A549 (cell line): Measurements from ENCODE around the gene PKP4. TPM values are rescaled to one million over a fixed set of nuclear protein-coding genes. Genes with fewer than 3 reads are reported as not detected.

Source experiments
- ATAC-seq, 2 experiments: fragments of 200-7000 bp in 1 of 2; fragments of >200 bp in 1 of 2; cut with Nextera tagmentation in 1 of 2; cut with Tn5 transposase in 1 of 2; 3 replicates each; pipeline versions ENCODE4 v1.8.0 to v1.9.1; 2018 to 2020; ENCODE audit warnings: mild to moderate bottlenecking in 1 of 2, moderate library complexity in 1 of 2
- CTCF ChIA-PET: fragments of 300-600 bp; sonication (Branson Sonifier 250); formaldehyde crosslinking; extraction: SDS; loops from one replicate; lab custom pipeline; 2021; ENCODE audit warnings: antibody characterized with exemption, inconsistent platforms; lab: Yijun Ruan, JAX
- POLR2A ChIA-PET: fragments of 350-600 bp; formaldehyde crosslinking; extraction: SDS; loops from one replicate; lab custom pipeline; 2021; ENCODE audit warnings: antibody characterized with exemption, inconsistent platforms; lab: Yijun Ruan, JAX
- DNase-seq, 2 experiments: peaks; one replicate each; pipeline versions ENCODE4 v3.0.0 to v3.0.0-alpha.2; 2011 to 2016; ENCODE audit warnings: low read depth in 1 of 2, low spot score in 1 of 2
- FAIRE-seq: peaks from 2 replicates; lab custom pipeline; 2011; peaks lifted over from hg19 to GRCh38; lab: Jason Lieb, UNC
- H3K27ac ChIP-seq, 2 experiments: fragments of >200 bp; sonication (Bioruptor Twin); formaldehyde crosslinking; 3 replicates each; pipeline ENCODE4 v1.5.1; 2016 to 2017
- H3K4me1 ChIP-seq: fragments of >200 bp; sonication (Bioruptor Twin); formaldehyde crosslinking; 3 replicates; pipeline ENCODE4 v1.6.1; 2016
- H3K4me2 ChIP-seq: fragments of >200 bp; sonication (Bioruptor Twin); formaldehyde crosslinking; 3 replicates; pipeline ENCODE4 v1.6.1; 2016
- H3K4me3 ChIP-seq: fragments of >200 bp; sonication (Bioruptor Twin); formaldehyde crosslinking; 3 replicates; pipeline ENCODE4 v1.5.1; 2016
- H3K9me3 ChIP-seq: fragments of >200 bp; sonication (Bioruptor Twin); formaldehyde crosslinking; 3 replicates; pipeline ENCODE4 v1.6.1; 2016
- EHF ChIP-seq: fragments of 250-450 bp; sonication (Bioruptor Pico); IDR thresholded peaks from 2 replicates; pipeline ENCODE4 v1.5.0; 2020; ENCODE audit warnings: mild to moderate bottlenecking
- EP300 ChIP-seq, 2 experiments: fragments of >200 bp; sonication (Bioruptor Twin); formaldehyde crosslinking; IDR thresholded peaks; 2 replicates in 1 of 2; 3 replicates in 1 of 2; pipeline ENCODE4 v1.6.1; 2016 to 2017
- ESRRA ChIP-seq: fragments of 150-350 bp; IDR thresholded peaks from 2 replicates; pipeline ENCODE4 v1.6.1; 2014; ENCODE audit warnings: mild to moderate bottlenecking, low read length, borderline replicate concordance
- FOSL2 ChIP-seq, 2 experiments: fragments of 450-650 bp in 1 of 2; fragments of >200 bp in 1 of 2; sonication (Bioruptor Twin) in 1 of 2; formaldehyde crosslinking; IDR thresholded peaks; 2 replicates each; pipeline versions ENCODE4 v1.5.0 to v1.6.1; 2016 to 2020; ENCODE audit warnings: mild to moderate bottlenecking in 1 of 2, moderate library complexity in 1 of 2
- HDAC2 ChIP-seq: fragments of 200-600 bp; sonication (generic); IDR thresholded peaks from 2 replicates; pipeline ENCODE4 v1.6.1; 2016
- HOXA7 ChIP-seq: fragments of 250-450 bp; sonication (Bioruptor Pico); IDR thresholded peaks from 2 replicates; pipeline ENCODE4 v1.5.0; 2020; ENCODE audit warnings: mild to moderate bottlenecking, moderate library complexity
- HOXB13 ChIP-seq: fragments of 250-450 bp; sonication (Bioruptor Pico); IDR thresholded peaks from 2 replicates; pipeline ENCODE4 v1.5.0; 2020; ENCODE audit warnings: low read depth, mild to moderate bottlenecking, moderate library complexity
- JUN ChIP-seq, 2 experiments: fragments of >200 bp; sonication (Bioruptor Twin); formaldehyde crosslinking; IDR thresholded peaks; 2 replicates in 1 of 2; 3 replicates in 1 of 2; pipeline ENCODE4 v1.6.1; 2016 to 2017
- JUNB ChIP-seq: fragments of >200 bp; sonication (Bioruptor Twin); formaldehyde crosslinking; IDR thresholded peaks from 2 replicates; pipeline ENCODE4 v1.6.1; 2016
- KDM1A ChIP-seq: fragments of 200-600 bp; sonication (generic); IDR thresholded peaks from 2 replicates; pipeline ENCODE4 v1.6.1; 2016; ENCODE audit warnings: low read depth, mild to moderate bottlenecking
- KDM5A ChIP-seq: fragments of 200-600 bp; sonication (generic); IDR thresholded peaks from 2 replicates; pipeline ENCODE4 v1.6.1; 2016; ENCODE audit warnings: antibody characterized with exemption, mild to moderate bottlenecking
- MAZ ChIP-seq: fragments of 150-350 bp; IDR thresholded peaks from 2 replicates; pipeline ENCODE4 v1.6.1; 2014; ENCODE audit warnings: antibody characterized with exemption, low read depth, low read length, borderline replicate concordance
- NFE2L2 ChIP-seq: fragments of 150-350 bp; conservative IDR thresholded peaks from 2 replicates; pipeline ENCODE4 v1.6.1; 2014; ENCODE audit warnings: low read length
- NR3C1 ChIP-seq: fragments of >200 bp; sonication (Bioruptor Twin); formaldehyde crosslinking; IDR thresholded peaks from 3 replicates; pipeline ENCODE4 v1.6.1; 2017
- POLR2A ChIP-seq: IDR thresholded peaks from 2 replicates; pipeline ENCODE4 v1.6.1; 2012; ENCODE audit warnings: mild to moderate bottlenecking, low read length
- RFX5 ChIP-seq: fragments of 450-650 bp; IDR thresholded peaks from 2 replicates; pipeline ENCODE4 v1.7.1; 2014; ENCODE audit warnings: antibody characterized with exemption, mild to moderate bottlenecking, moderate library complexity
- WGBS: methylation state at CpG from one replicate; pipeline ENCODE4 v1.1.6; 2017; ENCODE audit errors: missing lambda C conversion rate; 5-methylcytosine and 5-hydroxymethylcytosine counted together
- polyA plus RNA-seq, 4 experiments: library from polyadenylated mRNA; depleted of rRNA in 3 of 4; stranded (reverse); fragments of >200 nt; fragmentation: RNase III in 1 of 4; extraction: RNeasy Plus Mini Kit Qiagen cat#74134 plus additional on column Dnase treatment in 1 of 4; gene quantifications; 2 replicates in 3 of 4; 3 replicates in 1 of 4; pipeline ENCODE4 v1.2.3, GENCODE V29; 2011 to 2017
- TF ChIP-seq, protein P1 (sequence below): IDR thresholded peaks from 2 replicates; pipeline ENCODE4 v1.6.1; 2012
- TF ChIP-seq, protein P2 (sequence below): fragments of >200 bp; sonication (Bioruptor Twin); formaldehyde crosslinking; IDR thresholded peaks from 3 replicates; pipeline ENCODE4 v1.6.1; 2016
- TF ChIP-seq, protein P3 (sequence below): fragments of 450-650 bp; IDR thresholded peaks from 2 replicates; pipeline ENCODE4 v1.6.1; 2014; ENCODE audit warnings: antibody characterized with exemption
- TF ChIP-seq, protein P4 (sequence below): IDR thresholded peaks from 2 replicates; pipeline ENCODE4 v1.6.1; 2012; ENCODE audit warnings: low read depth, borderline replicate concordance
- TF ChIP-seq, protein P5 (sequence below): fragments of 250-450 bp; sonication (Bioruptor Pico); IDR thresholded peaks from 2 replicates; pipeline ENCODE4 v1.5.0; 2020; ENCODE audit warnings: low read depth, mild to moderate bottlenecking, moderate library complexity
- TF ChIP-seq, protein P6 (sequence below): fragments of 200-600 bp; sonication (generic); IDR thresholded peaks from 2 replicates; pipeline ENCODE4 v1.6.1; 2016; ENCODE audit warnings: antibody characterized with exemption, mild to moderate bottlenecking, moderate library complexity
- TF ChIP-seq, protein P7 (sequence below): fragments of 250-450 bp; sonication (Bioruptor Pico); IDR thresholded peaks from 2 replicates; pipeline ENCODE4 v1.5.0; 2021; ENCODE audit warnings: mild to moderate bottlenecking, moderate library complexity, borderline replicate concordance
- TF ChIP-seq, protein P8 (sequence below): fragments of >200 bp; sonication (Bioruptor Twin); formaldehyde crosslinking; IDR thresholded peaks from 2 replicates; pipeline ENCODE4 v1.6.1; 2016
- TF ChIP-seq, protein P9 (sequence below): fragments of 150-350 bp; IDR thresholded peaks from 2 replicates; pipeline ENCODE4 v1.6.1; 2014; ENCODE audit warnings: low read depth, mild to moderate bottlenecking, low read length

Gene PKP4
- polyA plus RNA-seq, 2 of the 4 experiments (the other 2 are of a cell fraction) = 27.0 to 56.6 TPM

DNA sequence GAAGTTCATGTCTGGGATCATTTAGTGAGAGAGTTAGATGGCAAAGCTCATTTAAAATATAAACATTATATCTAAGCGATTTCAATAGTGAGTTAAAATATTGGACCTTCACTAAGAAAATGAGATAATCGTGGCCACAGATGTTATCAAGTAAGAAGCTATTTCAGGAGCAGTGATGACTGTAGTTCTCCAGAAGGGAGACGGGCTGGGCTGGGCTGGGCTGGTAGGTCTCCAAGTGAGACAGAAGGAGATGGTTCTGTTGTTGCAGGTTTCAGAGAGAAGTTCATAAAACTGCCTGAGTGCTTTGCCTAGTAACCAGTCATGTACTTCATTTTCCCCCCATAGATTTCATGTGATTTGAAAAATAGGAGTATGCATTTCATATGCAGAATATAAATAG is 208.2 kb downstream of the PKP4 start:
- ChIA-PET POLR2A (no interaction called here), CTCF (interaction anchor here (0.6 kb wide), 1 partner anchor 225 kb away, joined by 5 read pairs; no protein-coding TSS in a partner anchor)
- FAIRE-seq (no peak), ATAC-seq (no peak), DNase-seq (no peak)
- Histone ChIP-seq H3K9me3 (no peaks in the 10 kb centered on the region), H3K27ac (no peak overlapping the region), H3K4me3 (no peak overlapping the region), H3K4me1 (no peaks in the 10 kb centered on the region), H3K4me2 (no peak overlapping the region)
- WGBS = 90% methylated on average over 3 of the region's 3 CpGs
- no peak for TF ChIP-seq KDM1A
- TF ChIP-seq, protein P1, sequence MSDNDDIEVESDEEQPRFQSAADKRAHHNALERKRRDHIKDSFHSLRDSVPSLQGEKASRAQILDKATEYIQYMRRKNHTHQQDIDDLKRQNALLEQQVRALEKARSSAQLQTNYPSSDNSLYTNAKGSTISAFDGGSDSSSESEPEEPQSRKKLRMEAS = no peak
- TF ChIP-seq FOSL2 (IDR thresholded peaks at IDR 0.05) = no peak
- no peak for TF ChIP-seq FOSL2 (CRISPR knock-in tag; IDR thresholded peaks at IDR 0.05)
- no peak for TF ChIP-seq HDAC2
- TF ChIP-seq MAZ = no peak
- TF ChIP-seq, protein P2, sequence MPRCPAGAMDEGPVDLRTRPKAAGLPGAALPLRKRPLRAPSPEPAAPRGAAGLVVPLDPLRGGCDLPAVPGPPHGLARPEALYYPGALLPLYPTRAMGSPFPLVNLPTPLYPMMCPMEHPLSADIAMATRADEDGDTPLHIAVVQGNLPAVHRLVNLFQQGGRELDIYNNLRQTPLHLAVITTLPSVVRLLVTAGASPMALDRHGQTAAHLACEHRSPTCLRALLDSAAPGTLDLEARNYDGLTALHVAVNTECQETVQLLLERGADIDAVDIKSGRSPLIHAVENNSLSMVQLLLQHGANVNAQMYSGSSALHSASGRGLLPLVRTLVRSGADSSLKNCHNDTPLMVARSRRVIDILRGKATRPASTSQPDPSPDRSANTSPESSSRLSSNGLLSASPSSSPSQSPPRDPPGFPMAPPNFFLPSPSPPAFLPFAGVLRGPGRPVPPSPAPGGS = no peak
- TF ChIP-seq NR3C1 = no peak
- TF ChIP-seq RFX5 = no peak
- no peak for TF ChIP-seq JUNB
- no peak for TF ChIP-seq NFE2L2
- TF ChIP-seq, protein P3, sequence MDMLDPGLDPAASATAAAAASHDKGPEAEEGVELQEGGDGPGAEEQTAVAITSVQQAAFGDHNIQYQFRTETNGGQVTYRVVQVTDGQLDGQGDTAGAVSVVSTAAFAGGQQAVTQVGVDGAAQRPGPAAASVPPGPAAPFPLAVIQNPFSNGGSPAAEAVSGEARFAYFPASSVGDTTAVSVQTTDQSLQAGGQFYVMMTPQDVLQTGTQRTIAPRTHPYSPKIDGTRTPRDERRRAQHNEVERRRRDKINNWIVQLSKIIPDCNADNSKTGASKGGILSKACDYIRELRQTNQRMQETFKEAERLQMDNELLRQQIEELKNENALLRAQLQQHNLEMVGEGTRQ = no peak
- no peak for TF ChIP-seq HOXA7
- TF ChIP-seq POLR2A = no peak
- TF ChIP-seq, protein P4, sequence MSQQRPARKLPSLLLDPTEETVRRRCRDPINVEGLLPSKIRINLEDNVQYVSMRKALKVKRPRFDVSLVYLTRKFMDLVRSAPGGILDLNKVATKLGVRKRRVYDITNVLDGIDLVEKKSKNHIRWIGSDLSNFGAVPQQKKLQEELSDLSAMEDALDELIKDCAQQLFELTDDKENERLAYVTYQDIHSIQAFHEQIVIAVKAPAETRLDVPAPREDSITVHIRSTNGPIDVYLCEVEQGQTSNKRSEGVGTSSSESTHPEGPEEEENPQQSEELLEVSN = no peak
- TF ChIP-seq, protein P5, sequence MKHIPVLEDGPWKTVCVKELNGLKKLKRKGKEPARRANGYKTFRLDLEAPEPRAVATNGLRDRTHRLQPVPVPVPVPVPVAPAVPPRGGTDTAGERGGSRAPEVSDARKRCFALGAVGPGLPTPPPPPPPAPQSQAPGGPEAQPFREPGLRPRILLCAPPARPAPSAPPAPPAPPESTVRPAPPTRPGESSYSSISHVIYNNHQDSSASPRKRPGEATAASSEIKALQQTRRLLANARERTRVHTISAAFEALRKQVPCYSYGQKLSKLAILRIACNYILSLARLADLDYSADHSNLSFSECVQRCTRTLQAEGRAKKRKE (CRISPR knock-in tag) = no peak
- no peak for TF ChIP-seq HOXB13
- no peak for TF ChIP-seq JUN (IDR thresholded peaks at IDR 0.05)
- TF ChIP-seq, protein P6, sequence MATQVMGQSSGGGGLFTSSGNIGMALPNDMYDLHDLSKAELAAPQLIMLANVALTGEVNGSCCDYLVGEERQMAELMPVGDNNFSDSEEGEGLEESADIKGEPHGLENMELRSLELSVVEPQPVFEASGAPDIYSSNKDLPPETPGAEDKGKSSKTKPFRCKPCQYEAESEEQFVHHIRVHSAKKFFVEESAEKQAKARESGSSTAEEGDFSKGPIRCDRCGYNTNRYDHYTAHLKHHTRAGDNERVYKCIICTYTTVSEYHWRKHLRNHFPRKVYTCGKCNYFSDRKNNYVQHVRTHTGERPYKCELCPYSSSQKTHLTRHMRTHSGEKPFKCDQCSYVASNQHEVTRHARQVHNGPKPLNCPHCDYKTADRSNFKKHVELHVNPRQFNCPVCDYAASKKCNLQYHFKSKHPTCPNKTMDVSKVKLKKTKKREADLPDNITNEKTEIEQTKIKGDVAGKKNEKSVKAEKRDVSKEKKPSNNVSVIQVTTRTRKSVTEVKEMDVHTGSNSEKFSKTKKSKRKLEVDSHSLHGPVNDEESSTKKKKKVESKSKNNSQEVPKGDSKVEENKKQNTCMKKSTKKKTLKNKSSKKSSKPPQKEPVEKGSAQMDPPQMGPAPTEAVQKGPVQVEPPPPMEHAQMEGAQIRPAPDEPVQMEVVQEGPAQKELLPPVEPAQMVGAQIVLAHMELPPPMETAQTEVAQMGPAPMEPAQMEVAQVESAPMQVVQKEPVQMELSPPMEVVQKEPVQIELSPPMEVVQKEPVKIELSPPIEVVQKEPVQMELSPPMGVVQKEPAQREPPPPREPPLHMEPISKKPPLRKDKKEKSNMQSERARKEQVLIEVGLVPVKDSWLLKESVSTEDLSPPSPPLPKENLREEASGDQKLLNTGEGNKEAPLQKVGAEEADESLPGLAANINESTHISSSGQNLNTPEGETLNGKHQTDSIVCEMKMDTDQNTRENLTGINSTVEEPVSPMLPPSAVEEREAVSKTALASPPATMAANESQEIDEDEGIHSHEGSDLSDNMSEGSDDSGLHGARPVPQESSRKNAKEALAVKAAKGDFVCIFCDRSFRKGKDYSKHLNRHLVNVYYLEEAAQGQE = no peak

DNA sequence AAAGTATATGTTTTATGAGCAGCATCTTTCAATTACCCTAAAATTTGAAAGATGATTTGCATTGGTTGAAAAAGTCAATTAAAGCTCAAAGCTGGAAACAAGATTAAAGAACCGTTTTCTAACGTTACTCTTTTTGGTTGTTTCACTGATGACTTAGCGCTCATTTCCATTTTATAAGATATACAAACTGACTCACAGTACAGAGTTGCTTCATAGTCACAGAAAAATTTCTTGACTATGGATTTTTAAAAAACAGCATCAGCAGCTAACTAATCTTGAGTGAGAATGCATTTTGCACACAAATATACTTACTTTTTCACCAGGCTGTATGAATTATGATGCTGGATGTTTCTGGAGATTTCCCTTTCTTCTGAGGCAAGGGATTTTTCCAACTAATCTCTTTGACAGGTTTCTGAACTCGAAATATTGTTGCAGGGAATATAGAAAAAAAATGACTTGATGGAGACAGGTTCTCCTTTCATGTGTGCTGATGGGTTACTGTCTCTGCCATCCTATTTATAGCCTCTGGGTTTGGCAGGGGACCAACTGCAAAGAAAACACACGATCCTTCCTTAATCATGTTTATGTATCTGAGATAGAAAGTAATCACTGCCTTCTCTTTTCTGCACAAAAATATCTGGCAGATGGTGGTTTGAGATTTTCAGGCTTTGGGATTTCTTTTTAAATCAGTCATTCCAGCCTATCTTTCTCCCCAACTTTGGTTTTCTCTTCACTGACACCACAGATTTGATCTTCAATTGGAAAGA is 209.0 kb downstream of the PKP4 start:
- ATAC-seq = no peak
- WGBS = 78% methylated on average over 5 of the region's 5 CpGs
- ChIA-PET POLR2A (no interaction called here), CTCF (interaction anchor here (0.6 to 1.1 kb wide), 3 partner anchors 26 to 226 kb away, joined by 3 to 5 read pairs (median 4); no protein-coding TSS in a partner anchor)
- no peak for FAIRE-seq
- no peak overlapping the region for H3K4me3 ChIP-seq
- H3K9me3 ChIP-seq = no peaks in the 10 kb centered on the region
- H3K27ac ChIP-seq = no peak overlapping the region
- no peak overlapping the region for H3K4me2 ChIP-seq
- no peak for DNase-seq
- H3K4me1 ChIP-seq = no peaks in the 10 kb centered on the region
- TF ChIP-seq KDM1A (no peak), EP300 (IDR thresholded peaks at IDR 0.05) (no peak), KDM5A (no peak), HOXB13 (no peak), ESRRA (no peak), EHF (CRISPR knock-in tag) (no peak), NR3C1 (no peak)
- TF ChIP-seq, protein P7, sequence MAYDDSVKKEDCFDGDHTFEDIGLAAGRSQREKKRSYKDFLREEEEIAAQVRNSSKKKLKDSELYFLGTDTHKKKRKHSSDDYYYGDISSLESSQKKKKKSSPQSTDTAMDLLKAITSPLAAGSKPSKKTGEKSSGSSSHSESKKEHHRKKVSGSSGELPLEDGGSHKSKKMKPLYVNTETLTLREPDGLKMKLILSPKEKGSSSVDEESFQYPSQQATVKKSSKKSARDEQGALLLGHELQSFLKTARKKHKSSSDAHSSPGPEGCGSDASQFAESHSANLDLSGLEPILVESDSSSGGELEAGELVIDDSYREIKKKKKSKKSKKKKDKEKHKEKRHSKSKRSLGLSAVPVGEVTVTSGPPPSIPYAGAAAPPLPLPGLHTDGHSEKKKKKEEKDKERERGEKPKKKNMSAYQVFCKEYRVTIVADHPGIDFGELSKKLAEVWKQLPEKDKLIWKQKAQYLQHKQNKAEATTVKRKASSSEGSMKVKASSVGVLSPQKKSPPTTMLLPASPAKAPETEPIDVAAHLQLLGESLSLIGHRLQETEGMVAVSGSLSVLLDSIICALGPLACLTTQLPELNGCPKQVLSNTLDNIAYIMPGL = no peak
- TF ChIP-seq, protein P8, sequence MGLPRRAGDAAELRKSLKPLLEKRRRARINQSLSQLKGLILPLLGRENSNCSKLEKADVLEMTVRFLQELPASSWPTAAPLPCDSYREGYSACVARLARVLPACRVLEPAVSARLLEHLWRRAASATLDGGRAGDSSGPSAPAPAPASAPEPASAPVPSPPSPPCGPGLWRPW = no peak
- TF ChIP-seq, protein P9, sequence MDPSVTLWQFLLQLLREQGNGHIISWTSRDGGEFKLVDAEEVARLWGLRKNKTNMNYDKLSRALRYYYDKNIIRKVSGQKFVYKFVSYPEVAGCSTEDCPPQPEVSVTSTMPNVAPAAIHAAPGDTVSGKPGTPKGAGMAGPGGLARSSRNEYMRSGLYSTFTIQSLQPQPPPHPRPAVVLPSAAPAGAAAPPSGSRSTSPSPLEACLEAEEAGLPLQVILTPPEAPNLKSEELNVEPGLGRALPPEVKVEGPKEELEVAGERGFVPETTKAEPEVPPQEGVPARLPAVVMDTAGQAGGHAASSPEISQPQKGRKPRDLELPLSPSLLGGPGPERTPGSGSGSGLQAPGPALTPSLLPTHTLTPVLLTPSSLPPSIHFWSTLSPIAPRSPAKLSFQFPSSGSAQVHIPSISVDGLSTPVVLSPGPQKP = no peak
